T-helper 1 cell treated with Interleukin-12 subunit alpha and Interleukin-12 subunit beta and Interleukin-4 antibody, amounts not matched to agents 30 μg/mL and 1 μg/mL, for 36 hours (primary cell): ENCODE results near the gene CMIP.

Source experiments
- H3K27ac Mint-ChIP-seq: one replicate; pipeline ENCODE4 v1.8.0; 2021; ENCODE audit warnings: mild to moderate bottlenecking, mixed read lengths
- H3K27me3 Mint-ChIP-seq: one replicate; pipeline ENCODE4 v1.8.0; 2021; ENCODE audit warnings: low read depth, mixed read lengths
- H3K36me3 Mint-ChIP-seq: one replicate; pipeline ENCODE4 v1.8.0; 2021; ENCODE audit warnings: low read depth, mixed read lengths
- H3K4me1 Mint-ChIP-seq: one replicate; pipeline ENCODE4 v1.8.0; 2021; ENCODE audit warnings: low read depth, mixed read lengths
- H3K4me3 Mint-ChIP-seq: one replicate; pipeline ENCODE4 v1.8.0; 2021; ENCODE audit warnings: mild to moderate bottlenecking, moderate library complexity, mixed read lengths
- H3K9me3 Mint-ChIP-seq: one replicate; pipeline ENCODE4 v1.8.0; 2021; ENCODE audit warnings: mixed read lengths

CMIP gene

GRCh38 chr16:81595629-81596292, 151.2 kb downstream of the CMIP start:
- Mint-ChIP-seq H3K4me3 (no peak overlapping the region), H3K4me1 (peaks cover 26% of the 10 kb centered on the region), H3K27me3 (no peaks in the 10 kb centered on the region), H3K27ac (peak overlapping the region; percentile 26), H3K36me3 (peaks cover 2% of the 10 kb centered on the region), H3K9me3 (no peaks in the 10 kb centered on the region)

- H3K4me1 Mint-ChIP-seq = peaks cover 23% of the 10 kb centered on the region
- H3K4me3 Mint-ChIP-seq = no peak overlapping the region
- H3K9me3 Mint-ChIP-seq = no peaks in the 10 kb centered on the region
- peaks cover 2% of the 10 kb centered on the region for H3K36me3 Mint-ChIP-seq
- H3K27me3 Mint-ChIP-seq = no peaks in the 10 kb centered on the region
- H3K27ac Mint-ChIP-seq = no peak overlapping the region
Observed at GRCh38 chr16:81597079-81597658, 152.6 kb downstream of the CMIP start.

DNA sequence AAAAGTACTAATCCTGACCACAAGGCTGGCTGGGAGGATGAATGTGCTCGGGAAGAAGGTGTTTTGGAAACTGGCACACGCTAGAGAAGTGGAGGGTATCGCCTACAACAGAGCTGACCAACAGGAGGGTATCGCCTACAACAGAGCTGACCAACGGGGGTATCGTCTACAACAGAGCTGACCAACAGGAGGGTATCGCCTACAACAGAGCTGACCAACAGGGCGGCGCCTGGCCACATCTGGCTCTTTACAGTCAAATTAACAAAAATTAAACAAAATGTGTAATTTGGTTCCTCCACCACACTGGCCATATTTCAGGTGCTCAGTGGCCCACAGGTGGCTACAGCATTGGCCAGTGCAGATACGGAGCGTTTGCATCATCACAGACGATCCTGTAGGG, 153.5 kb downstream of the CMIP start:
- Mint-ChIP-seq H3K36me3 (peaks cover 2% of the 10 kb centered on the region), H3K27me3 (no peaks in the 10 kb centered on the region), H3K27ac (no peak overlapping the region), H3K4me3 (no peak overlapping the region), H3K9me3 (no peaks in the 10 kb centered on the region), H3K4me1 (peaks cover 23% of the 10 kb centered on the region)

- Mint-ChIP-seq H3K27ac (no peak overlapping the region), H3K9me3 (no peaks in the 10 kb centered on the region), H3K4me1 (peaks cover 23% of the 10 kb centered on the region), H3K27me3 (no peaks in the 10 kb centered on the region), H3K36me3 (peaks cover 2% of the 10 kb centered on the region), H3K4me3 (no peak overlapping the region)
Observed at GRCh38 chr16:81599034-81599744, 154.6 kb downstream of the CMIP start.

GRCh38 chr16:81600275-81600674, 155.7 kb downstream of the CMIP start:
- Mint-ChIP-seq H3K27me3 (no peaks in the 10 kb centered on the region), H3K4me1 (peaks cover 19% of the 10 kb centered on the region), H3K9me3 (no peaks in the 10 kb centered on the region), H3K4me3 (no peak overlapping the region), H3K36me3 (peaks cover 2% of the 10 kb centered on the region), H3K27ac (no peak overlapping the region)

DNA sequence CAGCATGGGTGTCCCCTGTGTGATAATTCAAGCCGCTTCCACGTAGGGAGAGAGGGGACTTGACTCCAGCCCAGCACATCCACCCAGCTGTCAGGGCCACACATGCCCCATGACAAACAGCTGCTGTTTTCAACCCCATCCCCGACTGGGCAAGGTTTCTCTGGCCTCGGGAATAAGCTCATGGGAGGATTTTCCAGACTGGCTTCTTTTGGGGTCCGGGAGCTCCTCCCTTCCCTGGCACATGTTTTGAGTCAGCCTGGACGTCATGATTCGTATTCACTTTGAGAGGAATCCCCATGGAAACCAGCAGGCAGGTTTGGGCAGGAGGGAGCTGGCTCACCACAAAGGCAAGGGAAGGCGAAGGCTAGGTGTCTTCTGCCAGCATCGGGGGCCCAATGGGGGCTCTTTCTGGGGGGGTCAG, 156.4 kb downstream of the CMIP start:
- no peaks in the 10 kb centered on the region for H3K9me3 Mint-ChIP-seq
- H3K27me3 Mint-ChIP-seq = no peaks in the 10 kb centered on the region
- H3K36me3 Mint-ChIP-seq = peaks cover 2% of the 10 kb centered on the region
- no peak overlapping the region for H3K4me3 Mint-ChIP-seq
- no peak overlapping the region for H3K27ac Mint-ChIP-seq
- H3K4me1 Mint-ChIP-seq = peaks cover 14% of the 10 kb centered on the region

DNA sequence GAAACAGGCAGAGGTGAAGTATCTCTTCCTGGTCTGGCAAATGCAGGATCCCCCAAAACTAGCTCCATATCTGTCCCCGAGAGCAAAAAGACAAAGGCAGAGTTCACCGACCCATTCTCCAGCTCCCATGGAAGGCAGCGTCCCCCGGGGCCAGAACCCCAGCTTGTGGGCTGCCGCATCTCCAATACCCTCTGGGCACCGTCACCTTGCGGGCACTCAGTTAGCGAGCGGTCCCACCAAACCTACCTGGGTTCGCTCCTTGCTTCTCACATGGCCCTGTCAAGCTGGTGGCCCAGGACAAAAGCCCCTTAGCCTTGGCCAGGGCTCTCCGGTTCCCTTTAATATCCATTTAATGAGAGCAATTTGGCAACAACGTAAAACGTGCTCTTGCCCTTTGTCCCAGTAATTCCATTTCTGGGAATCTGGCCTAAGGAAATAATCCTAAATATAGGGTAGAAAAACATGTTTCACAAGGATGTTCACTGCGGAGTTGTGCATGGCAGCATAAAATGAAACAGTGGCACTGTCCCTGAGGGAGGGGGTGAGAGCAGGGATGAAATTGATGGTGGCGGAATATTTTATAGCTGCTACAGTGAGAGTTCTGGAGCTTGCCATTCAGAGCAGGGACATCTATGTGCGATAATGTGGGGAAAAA, 157.1 kb downstream of the CMIP start:
- H3K27me3 Mint-ChIP-seq = no peaks in the 10 kb centered on the region
- H3K4me3 Mint-ChIP-seq = no peak overlapping the region
- H3K9me3 Mint-ChIP-seq = no peaks in the 10 kb centered on the region
- peaks cover 2% of the 10 kb centered on the region for H3K36me3 Mint-ChIP-seq
- no peak overlapping the region for H3K27ac Mint-ChIP-seq
- peaks cover 12% of the 10 kb centered on the region for H3K4me1 Mint-ChIP-seq

DNA sequence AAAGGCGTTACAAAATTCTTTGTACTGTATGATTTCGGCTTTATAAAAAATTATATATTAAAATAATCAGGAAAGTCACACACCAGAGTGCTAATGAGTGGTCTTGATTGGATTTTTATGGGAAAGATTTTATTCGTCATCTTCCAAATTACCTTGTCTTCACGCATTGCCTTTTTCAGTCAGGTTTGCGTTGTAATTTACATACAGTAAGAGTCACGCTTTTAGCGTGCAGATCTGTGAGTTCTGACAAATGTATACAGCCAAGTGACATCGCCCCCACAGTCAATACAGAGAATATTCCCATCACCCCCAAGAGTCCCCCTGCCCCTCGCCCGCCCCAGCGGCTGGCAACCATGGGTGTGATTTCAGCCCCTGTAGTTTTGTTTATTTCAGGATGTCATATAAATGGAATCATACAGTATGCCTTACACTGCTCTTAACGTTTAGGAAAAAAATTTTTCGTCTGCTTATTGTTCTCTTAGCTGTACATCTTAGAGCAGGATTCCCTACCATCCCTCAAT, 157.7 kb downstream of the CMIP start:
- Mint-ChIP-seq H3K4me1 (peaks cover 10% of the 10 kb centered on the region), H3K4me3 (no peak overlapping the region), H3K36me3 (peaks cover 2% of the 10 kb centered on the region), H3K27me3 (no peaks in the 10 kb centered on the region), H3K9me3 (no peaks in the 10 kb centered on the region), H3K27ac (no peak overlapping the region)

GRCh38 chr16:81602792-81603191, 158.2 kb downstream of the CMIP start:
- peaks cover 4% of the 10 kb centered on the region for H3K36me3 Mint-ChIP-seq
- H3K27ac Mint-ChIP-seq = no peak overlapping the region
- peaks cover 10% of the 10 kb centered on the region for H3K4me1 Mint-ChIP-seq
- H3K4me3 Mint-ChIP-seq = no peak overlapping the region
- no peaks in the 10 kb centered on the region for H3K9me3 Mint-ChIP-seq
- no peaks in the 10 kb centered on the region for H3K27me3 Mint-ChIP-seq

DNA sequence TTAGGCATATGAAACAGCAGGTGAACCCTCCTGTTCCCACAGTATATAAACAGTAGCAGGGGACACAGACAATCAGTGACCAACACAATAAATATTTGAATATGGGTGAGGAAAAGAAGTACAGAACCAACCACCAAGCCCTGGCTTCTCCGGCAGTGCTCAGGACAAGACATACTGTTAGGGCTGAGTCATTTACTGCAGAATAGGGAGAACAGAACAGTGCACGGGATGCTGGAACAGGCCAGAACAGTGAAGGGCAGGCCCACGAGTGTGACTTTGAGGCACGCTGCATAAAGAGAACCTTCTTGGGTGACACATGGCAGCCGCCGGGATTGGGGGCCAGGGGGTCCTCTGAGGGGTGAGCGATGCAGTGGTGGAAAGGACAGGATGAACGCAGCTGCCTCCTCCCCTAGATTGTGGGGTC, 160.4 kb downstream of the CMIP start:
- H3K4me1 Mint-ChIP-seq = peaks cover 3% of the 10 kb centered on the region
- H3K27me3 Mint-ChIP-seq = no peaks in the 10 kb centered on the region
- H3K27ac Mint-ChIP-seq = no peak overlapping the region
- H3K36me3 Mint-ChIP-seq = peaks cover 5% of the 10 kb centered on the region
- no peak overlapping the region for H3K4me3 Mint-ChIP-seq
- H3K9me3 Mint-ChIP-seq = no peaks in the 10 kb centered on the region

GRCh38 chr16:81606039-81606438, 161.4 kb downstream of the CMIP start:
- Mint-ChIP-seq H3K4me1 (peaks cover 3% of the 10 kb centered on the region), H3K27me3 (no peaks in the 10 kb centered on the region), H3K36me3 (peaks cover 5% of the 10 kb centered on the region), H3K9me3 (no peaks in the 10 kb centered on the region), H3K27ac (no peak overlapping the region), H3K4me3 (no peak overlapping the region)

- H3K27ac Mint-ChIP-seq = no peak overlapping the region
- H3K36me3 Mint-ChIP-seq = peaks cover 5% of the 10 kb centered on the region
- peaks cover 3% of the 10 kb centered on the region for H3K4me1 Mint-ChIP-seq
- no peak overlapping the region for H3K4me3 Mint-ChIP-seq
- H3K9me3 Mint-ChIP-seq = no peaks in the 10 kb centered on the region
- H3K27me3 Mint-ChIP-seq = no peaks in the 10 kb centered on the region
Observed at GRCh38 chr16:81607006-81607405, 162.4 kb downstream of the CMIP start.

- Mint-ChIP-seq H3K27me3 (no peaks in the 10 kb centered on the region), H3K4me3 (no peak overlapping the region), H3K4me1 (peaks cover 3% of the 10 kb centered on the region), H3K27ac (no peak overlapping the region), H3K36me3 (peaks cover 5% of the 10 kb centered on the region), H3K9me3 (no peaks in the 10 kb centered on the region)
Observed at GRCh38 chr16:81607805-81608522, 163.4 kb downstream of the CMIP start.
